Lung (tissue), 12 donors: ENCODE results near the gene CARM1. TPM values are rescaled to one million over a fixed set of nuclear protein-coding genes. Genes with fewer than 3 reads are reported as not detected.

Experiments used
- ATAC-seq: fragments of 200-7000 bp; cut with Tn5 transposase; one replicate; pipeline ENCODE4 v1.9.1; 2020; ENCODE audit warnings: moderate number of reproducible peaks; ENCODE audit not compliant: insufficient read depth, low FRiP score
- DNase-seq, 3 donors: peaks; one replicate each; pipeline ENCODE4 v3.0.0-alpha.2; 2013 to 2017
- H3K27ac ChIP-seq, 2 donors: one replicate each; pipeline ENCODE4 v1.5.1; 2013; ENCODE audit warnings: mild to moderate bottlenecking in 2 of 2, moderate library complexity in 2 of 2, control low read depth in 1 of 2, inconsistent platforms in 1 of 2, low read depth in 1 of 2, low read length in 1 of 2
- H3K27me3 ChIP-seq, 3 donors: one replicate each; pipeline ENCODE4 v1.5.1; 2013; ENCODE audit warnings: low read length in 2 of 3; ENCODE audit not compliant: control insufficient read depth in 3 of 3, insufficient read depth in 3 of 3
- H3K36me3 ChIP-seq, 4 donors: one replicate each; pipeline ENCODE4 v1.5.1; 2013; ENCODE audit warnings: low read length in 4 of 4, mild to moderate bottlenecking in 1 of 4, moderate library complexity in 1 of 4; ENCODE audit not compliant: control insufficient read depth in 4 of 4, insufficient read depth in 4 of 4
- H3K4me1 ChIP-seq, 5 donors: one replicate each; pipeline ENCODE4 v1.5.1; 2013; ENCODE audit warnings: low read length in 5 of 5, mild to moderate bottlenecking in 2 of 5, moderate library complexity in 1 of 5; ENCODE audit not compliant: control insufficient read depth in 5 of 5, insufficient read depth in 5 of 5
- H3K4me3 ChIP-seq: one replicate; pipeline ENCODE4 v1.5.1; 2013; ENCODE audit warnings: mild to moderate bottlenecking, control low read depth, moderate library complexity
- H3K9ac ChIP-seq, 2 donors: one replicate each; pipeline ENCODE4 v1.5.1; 2013; ENCODE audit warnings: low read length in 2 of 2, control low read depth in 1 of 2; ENCODE audit not compliant: insufficient read depth in 1 of 2
- H3K9me3 ChIP-seq, 4 donors: one replicate each; pipeline ENCODE4 v1.5.1; 2013; ENCODE audit warnings: low read length in 3 of 4, mild to moderate bottlenecking in 1 of 4, moderate library complexity in 1 of 4; ENCODE audit not compliant: control insufficient read depth in 4 of 4, insufficient read depth in 3 of 4
- CTCF ChIP-seq: IDR thresholded peaks from 2 replicates; pipeline ENCODE4 v1.5.1; 2012; ENCODE audit warnings: mild to moderate bottlenecking; ENCODE audit errors: control extremely low read depth, extremely low read depth
- WGBS, 2 donors: extraction: QIAGEN DNeasy Blood & Tissue Kit; methylation state at CpG; one replicate each; pipeline ENCODE4 v1.1.7; 2013; 5-methylcytosine and 5-hydroxymethylcytosine counted together
- polyA plus RNA-seq, 2 donors: library from polyadenylated mRNA; stranded (reverse); fragments of 200-250 nt; gene quantifications; one replicate each; pipeline ENCODE4 v1.2.1, GENCODE V29; 2013
- total RNA-seq, 2 donors: library from RNA; depleted of rRNA in 1 of 2; stranded (reverse); fragments of >200 nt in 1 of 2; gene quantifications; one replicate each; pipeline ENCODE4 v1.2.1, GENCODE V29; 2014 to 2021
- donor health status: control.
- donor health status: control.
- donor health status: Bipolar disorder and iron deficiency.
- donor health status: healthy.
- donor health status: DM: yes; HTN: yes; CAD: no.

Gene CARM1
- total and polyA plus RNA-seq, 4 donors, result 19.9 to 35.5 (median 27.9) TPM

DNA sequence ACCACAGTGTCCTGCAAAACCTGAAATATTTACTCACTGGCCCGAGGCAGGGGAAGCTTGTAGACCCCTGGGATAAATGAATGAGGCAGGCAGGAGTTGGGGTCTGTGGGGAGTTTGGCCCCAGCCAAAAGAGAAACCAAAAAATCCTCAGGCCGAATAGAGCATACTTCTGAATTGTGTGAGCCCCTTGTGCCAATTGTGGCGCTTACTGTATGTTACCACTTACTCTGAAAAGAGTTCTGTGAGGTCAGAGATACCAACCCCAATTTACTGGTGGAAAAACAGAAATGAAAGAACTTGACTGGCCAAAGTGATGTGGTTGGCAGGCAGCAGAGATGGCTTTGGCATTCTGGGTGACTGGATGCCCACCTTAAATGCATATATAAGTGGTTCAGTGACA is 6.9 kb downstream of the CARM1 start:
- Histone ChIP-seq H3K27ac (no peak overlapping the region), H3K4me3 (no peak overlapping the region), H3K9ac (no peak overlapping the region), H3K36me3 (no peaks in the 10 kb centered on the region), H3K4me1 (peaks cover 0 to 10% (median 8%) of the 10 kb centered on the region in 5 donors), H3K27me3 (no peaks in the 10 kb centered on the region), H3K9me3 (no peaks in the 10 kb centered on the region)
- 86 to 91% methylated on average over 3 of the region's 3 CpGs for WGBS, 2 donors
- ATAC-seq, result no peak
- TF ChIP-seq CTCF, result no peak
- no peak for DNase-seq

DNA sequence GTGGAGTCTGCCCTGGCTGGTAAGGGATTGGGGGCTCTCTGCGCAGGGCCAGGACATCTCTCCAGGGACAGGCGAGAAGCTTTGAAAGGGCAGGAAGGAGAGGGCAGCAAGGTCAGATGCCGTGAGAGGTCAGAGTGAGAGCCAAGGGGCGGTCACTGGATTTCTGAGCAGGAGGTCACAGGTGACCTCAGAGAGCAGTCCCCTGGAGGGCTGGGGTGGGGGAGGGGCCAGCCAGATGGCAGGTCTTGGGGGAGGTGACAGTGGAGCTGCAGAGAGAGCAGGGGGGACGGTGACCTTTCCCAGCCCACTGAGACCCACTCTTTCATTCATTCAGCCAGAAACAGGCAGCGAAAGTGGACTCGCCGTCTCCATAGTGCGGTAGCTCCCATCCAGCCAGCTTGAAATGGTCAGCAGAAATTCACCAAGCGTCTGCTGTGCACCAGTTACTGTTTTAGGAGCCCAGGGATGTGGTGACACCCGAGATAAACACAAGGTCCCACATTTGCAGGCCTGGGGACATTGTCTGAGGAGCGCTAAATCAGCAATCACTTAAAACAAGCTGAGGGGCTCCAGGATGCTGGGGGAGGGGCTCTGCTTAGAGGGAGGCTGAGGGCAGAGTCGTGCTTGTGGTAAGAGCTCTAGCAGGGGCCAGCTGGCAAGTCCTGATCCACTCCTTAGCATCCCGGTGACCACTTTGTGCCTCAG is 10.2 kb downstream of the CARM1 start:
- H3K9ac ChIP-seq, result no peak overlapping the region
- H3K36me3 ChIP-seq, result no peaks in the 10 kb centered on the region
- peaks cover 0 to 9% (median 4%) of the 10 kb centered on the region in 5 donors for H3K4me1 ChIP-seq
- no peak overlapping the region for H3K4me3 ChIP-seq
- WGBS, 2 donors, result 83 to 93% methylated on average over 14 of the region's 14 CpGs
- no peak overlapping the region for H3K27ac ChIP-seq
- H3K27me3 ChIP-seq, result no peaks in the 10 kb centered on the region
- DNase-seq, result no peak
- TF ChIP-seq CTCF, result no peak
- ATAC-seq, result no peak
- no peaks in the 10 kb centered on the region for H3K9me3 ChIP-seq

- ATAC-seq, result no peak
- Histone ChIP-seq H3K27me3 (no peaks in the 10 kb centered on the region), H3K36me3 (no peaks in the 10 kb centered on the region), H3K4me3 (no peak overlapping the region), H3K9me3 (no peaks in the 10 kb centered on the region), H3K27ac (no peak overlapping the region), H3K4me1 (peaks cover 0 to 8% (median 4%) of the 10 kb centered on the region in 5 donors), H3K9ac (no peak overlapping the region)
- no peak for TF ChIP-seq CTCF
- WGBS, 2 donors, result 90% methylated on average over 9 of the region's 9 CpGs
- DNase-seq, result no peak
These were observed 10.7 kb downstream of the CARM1 start for GRCh38 chr19:10882108-10882457.

DNA sequence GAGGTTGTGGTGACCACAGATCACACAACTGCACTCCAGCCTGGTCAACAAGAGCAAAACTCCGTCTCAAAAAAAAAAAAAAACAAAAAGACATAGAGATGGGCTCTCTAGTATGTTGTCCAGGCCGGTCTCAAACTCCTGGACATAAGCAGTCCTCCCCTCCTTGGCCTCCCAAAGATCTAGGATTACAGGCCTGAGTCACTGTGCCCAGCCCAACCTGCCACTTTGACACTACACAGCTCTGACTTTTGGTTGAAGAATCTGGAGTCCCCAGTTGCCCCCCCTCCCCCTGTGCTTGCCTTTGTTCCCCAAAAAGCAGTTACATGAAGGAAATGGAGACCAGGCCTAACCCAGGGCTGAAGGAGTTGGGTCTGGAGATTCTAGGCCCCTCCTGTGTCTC is 12.9 kb downstream of the CARM1 start:
- no peaks in the 10 kb centered on the region for H3K27me3 ChIP-seq
- WGBS, 2 donors, result 84 to 90% methylated on average over 2 of the region's 2 CpGs
- no peak overlapping the region for H3K4me3 ChIP-seq
- DNase-seq, result no peak
- TF ChIP-seq CTCF, result no peak
- no peak overlapping the region for H3K9ac ChIP-seq
- no peak overlapping the region for H3K27ac ChIP-seq
- ATAC-seq, result no peak
- H3K36me3 ChIP-seq, result no peaks in the 10 kb centered on the region
- no peaks in the 10 kb centered on the region for H3K9me3 ChIP-seq
- H3K4me1 ChIP-seq, result peaks cover 0 to 9% (median 5%) of the 10 kb centered on the region in 5 donors
